Measurements from ENCODE around the gene RICTOR. TPM values are rescaled to one million over a fixed set of nuclear protein-coding genes. Genes with fewer than 3 reads are reported as not detected.

Gene RICTOR
- total and polyA plus RNA-seq, 9 of the 15 experiments (the other 6 are each of a cell fraction or from before 2014, with no cell fraction given) = 13.9 to 46.6 (median 22.6) TPM

DNA sequence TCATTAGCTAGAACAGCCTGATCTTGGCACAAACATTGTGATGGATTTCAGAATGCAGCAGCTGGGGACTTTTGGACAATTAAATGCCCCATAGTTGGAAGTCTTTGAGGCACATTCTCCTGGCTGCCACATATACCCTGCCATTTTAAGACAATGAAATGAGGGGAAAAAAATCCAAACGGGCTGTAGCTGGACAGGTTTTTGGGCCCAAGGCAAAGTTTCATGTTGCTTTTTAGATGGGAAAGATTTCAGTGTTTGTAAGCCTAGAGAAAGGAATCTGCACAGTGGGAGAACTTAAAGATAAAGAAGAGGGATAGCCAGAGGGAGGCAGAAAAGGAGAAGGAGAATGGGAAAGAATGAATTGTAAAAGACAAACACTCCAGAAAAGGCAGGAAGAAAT is 30.0 kb upstream of the RICTOR start:
- H3K4me2 ChIP-seq (ENCODE audit: insufficient read depth, low read length) = no peak overlapping the region
- H3K4me1 ChIP-seq (replicated peaks in 1 of 2; ENCODE audit: control insufficient read depth in 2 of 2, insufficient read depth in 2 of 2, low read length in 2 of 2) = peaks cover 10 to 28% of the 10 kb centered on the region in 2 experiments
- WGBS (ENCODE audit: insufficient coverage, low coverage, missing lambda C conversion rate) = 35% methylated on average over 1 of the region's 1 CpG
- intact Hi-C loops (cut with micrococcal nuclease) = no loop called here
- H2AFZ ChIP-seq (ENCODE audit: low read depth, low read length) = peak overlapping the region; percentile 19; the same call in 1 of the 2 replicates
- no peaks in the 10 kb centered on the region for H3K9me1 ChIP-seq (ENCODE audit: control insufficient read depth, insufficient read depth, low read length)
- no peaks in the 10 kb centered on the region for H3K79me2 ChIP-seq (ENCODE audit: control insufficient read depth, insufficient read depth, low read length)
- H3K4me3 ChIP-seq = no peak overlapping the region
- CTCF ChIA-PET (ENCODE audit: low intra/inter-chr PET ratio) = no interaction called here
- H3K27ac ChIP-seq (ENCODE audit: extremely low read depth, low read depth, low read length) = no peak overlapping the region
- H3K36me3 ChIP-seq (ENCODE audit: control insufficient read depth, insufficient read depth, low read length) = no peaks in the 10 kb centered on the region
- POLR2A ChIA-PET = no interaction called here
- BruUV-seq (replicated peaks) = no TSS peak
- H3K9me3 ChIP-seq (replicated peaks; ENCODE audit: control insufficient read depth, insufficient read depth, low read depth, low read length) = no peaks in the 10 kb centered on the region
- TF ChIP-seq BDP1 (IDR thresholded peaks at IDR 0.05; ENCODE audit: insufficient read depth, insufficient read length) (no peak), HDAC1 (IDR thresholded peaks at IDR 0.05) (0 out of 4 replicates have a peak, but pooled peaks of 1 of the 2 experiments have one; percentile 31)
- in situ Hi-C loops (cut with MboI) = no loop called here
- no peaks in the 10 kb centered on the region for H3K27me3 ChIP-seq (ENCODE audit: control insufficient read depth in 2 of 2, insufficient read depth in 2 of 2, low read length in 2 of 2)
- H4K20me1 ChIP-seq (replicated peaks; ENCODE audit: control insufficient read depth, insufficient read depth, low read length) = no peaks in the 10 kb centered on the region
- FAIRE-seq = no peak
- no peak overlapping the region for H3K9ac ChIP-seq (ENCODE audit: insufficient read depth in 1 of 2, low read depth in 2 of 2, low read length in 2 of 2)
- DNase-seq (ENCODE audit: extremely low read depth in 1 of 4, low spot score in 3 of 4) = no peak
- no peak for ATAC-seq

DNA sequence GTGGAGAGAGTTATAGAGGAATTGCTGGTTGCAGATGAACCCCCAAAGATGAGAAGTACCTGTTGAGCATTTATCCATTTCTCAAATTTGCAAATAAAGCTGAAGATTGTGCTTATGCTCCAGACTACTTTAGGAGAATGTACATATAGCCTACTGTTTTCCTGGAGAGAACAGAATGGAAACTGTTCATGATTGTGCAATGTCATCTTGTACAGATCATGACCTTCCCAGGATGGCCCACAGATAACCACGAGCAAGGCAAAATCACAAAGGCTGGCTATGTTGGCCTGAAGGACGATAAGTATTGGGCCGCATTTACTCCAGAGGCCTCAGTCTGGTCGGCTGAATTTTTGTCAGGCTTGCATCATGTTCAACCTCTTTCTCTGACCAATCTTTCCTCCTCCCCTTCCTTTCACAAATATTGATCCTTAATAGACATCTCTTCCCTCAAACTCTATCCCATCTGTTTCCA is 28.5 kb upstream of the RICTOR start:
- no peaks in the 10 kb centered on the region for H3K9me1 ChIP-seq (ENCODE audit: control insufficient read depth, insufficient read depth, low read length)
- ATAC-seq = peak; percentile 69
- peak overlapping the region; percentile 30; the same call in 1 of the 2 replicates for H3K4me2 ChIP-seq (ENCODE audit: insufficient read depth, low read length)
- in situ Hi-C loops (cut with MboI) = no loop called here
- intact Hi-C loops (cut with micrococcal nuclease) = no loop called here
- no peak overlapping the region for H3K27ac ChIP-seq (ENCODE audit: extremely low read depth, low read depth, low read length)
- no peak overlapping the region for H3K9ac ChIP-seq (ENCODE audit: insufficient read depth in 1 of 2, low read depth in 2 of 2, low read length in 2 of 2)
- H3K4me3 ChIP-seq = no peak overlapping the region
- H3K9me3 ChIP-seq (replicated peaks; ENCODE audit: control insufficient read depth, insufficient read depth, low read depth, low read length) = no peaks in the 10 kb centered on the region
- no TSS peak for BruUV-seq (replicated peaks)
- peaks cover 10 to 28% of the 10 kb centered on the region in 2 experiments for H3K4me1 ChIP-seq (replicated peaks in 1 of 2; ENCODE audit: control insufficient read depth in 2 of 2, insufficient read depth in 2 of 2, low read length in 2 of 2)
- no peaks in the 10 kb centered on the region for H3K36me3 ChIP-seq (ENCODE audit: control insufficient read depth, insufficient read depth, low read length)
- H2AFZ ChIP-seq (ENCODE audit: low read depth, low read length) = peak overlapping the region; percentile 26
- WGBS (ENCODE audit: insufficient coverage, low coverage, missing lambda C conversion rate) = 7% methylated on average over 4 of the region's 4 CpGs
- H4K20me1 ChIP-seq (replicated peaks; ENCODE audit: control insufficient read depth, insufficient read depth, low read length) = no peaks in the 10 kb centered on the region
- DNase-seq (ENCODE audit: extremely low read depth in 1 of 4, low spot score in 3 of 4) = peak in 3 of 4 experiments; percentile 21 to 71 (median 44)
- no peaks in the 10 kb centered on the region for H3K27me3 ChIP-seq (ENCODE audit: control insufficient read depth in 2 of 2, insufficient read depth in 2 of 2, low read length in 2 of 2)
- peak; percentile 66 for FAIRE-seq
- no peaks in the 10 kb centered on the region for H3K79me2 ChIP-seq (ENCODE audit: control insufficient read depth, insufficient read depth, low read length)
- POLR2A ChIA-PET = interaction anchor here (0.6 to 1.0 kb wide), 2 partner anchors 12 to 721 kb away, joined by 3 to 4 read pairs; no protein-coding TSS in a partner anchor
- CTCF ChIA-PET (ENCODE audit: low intra/inter-chr PET ratio) = no interaction called here
- TF ChIP-seq ZNF263 (CRISPR knock-in tag; IDR thresholded peaks at IDR 0.05; ENCODE audit: borderline replicate concordance) = no peak
- no peak for TF ChIP-seq MTA1 (IDR thresholded peaks at IDR 0.05; ENCODE audit: borderline replicate concordance)
- TF ChIP-seq, protein P1, sequence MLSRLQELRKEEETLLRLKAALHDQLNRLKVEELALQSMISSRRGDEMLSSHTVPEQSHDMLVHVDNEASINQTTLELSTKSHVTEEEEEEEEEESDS (CRISPR knock-in tag; IDR thresholded peaks at IDR 0.05) = no peak
- no peak for TF ChIP-seq GTF2F1 (IDR thresholded peaks at IDR 0.05; ENCODE audit: low read depth, low read length)
- TF ChIP-seq CXXC5 (CRISPR knock-in tag; IDR thresholded peaks at IDR 0.05) = peak; percentile 38; the same call in 1 of the 2 replicates
- TF ChIP-seq ZC3H8 (IDR thresholded peaks at IDR 0.05) = no peak
- no peak for TF ChIP-seq PHB (CRISPR knock-in tag; IDR thresholded peaks at IDR 0.05)
- TF ChIP-seq, protein P2, sequence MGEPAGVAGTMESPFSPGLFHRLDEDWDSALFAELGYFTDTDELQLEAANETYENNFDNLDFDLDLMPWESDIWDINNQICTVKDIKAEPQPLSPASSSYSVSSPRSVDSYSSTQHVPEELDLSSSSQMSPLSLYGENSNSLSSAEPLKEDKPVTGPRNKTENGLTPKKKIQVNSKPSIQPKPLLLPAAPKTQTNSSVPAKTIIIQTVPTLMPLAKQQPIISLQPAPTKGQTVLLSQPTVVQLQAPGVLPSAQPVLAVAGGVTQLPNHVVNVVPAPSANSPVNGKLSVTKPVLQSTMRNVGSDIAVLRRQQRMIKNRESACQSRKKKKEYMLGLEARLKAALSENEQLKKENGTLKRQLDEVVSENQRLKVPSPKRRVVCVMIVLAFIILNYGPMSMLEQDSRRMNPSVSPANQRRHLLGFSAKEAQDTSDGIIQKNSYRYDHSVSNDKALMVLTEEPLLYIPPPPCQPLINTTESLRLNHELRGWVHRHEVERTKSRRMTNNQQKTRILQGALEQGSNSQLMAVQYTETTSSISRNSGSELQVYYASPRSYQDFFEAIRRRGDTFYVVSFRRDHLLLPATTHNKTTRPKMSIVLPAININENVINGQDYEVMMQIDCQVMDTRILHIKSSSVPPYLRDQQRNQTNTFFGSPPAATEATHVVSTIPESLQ (CRISPR knock-in tag; IDR thresholded peaks at IDR 0.05) = no peak
- peak in 1 of 2 experiments; percentile 87; a peak in 2 of 4 replicates for TF ChIP-seq RCOR1 (IDR thresholded peaks at IDR 0.05; ENCODE audit: borderline replicate concordance in 1 of 2, low read depth in 2 of 2, low read length in 2 of 2)
- TF ChIP-seq NR2F6 (CRISPR knock-in tag; IDR thresholded peaks at IDR 0.05) = no peak
- peak in 1 of 2 experiments; percentile 55; a peak in 1 of 4 replicates for TF ChIP-seq KDM1A (IDR thresholded peaks at IDR 0.05)
- peak; percentile 51 for TF ChIP-seq TAL1 (IDR thresholded peaks at IDR 0.05)
